ENCODE results near the gene GTF3A.
A peak's percentile ranks its signal among the peaks of the same experiment; 100 is the strongest.

Gene GTF3A

GRCh38 chr13:27476943-27477703 is 52.7 kb downstream of the GTF3A start:
- DNase-seq (ENCODE audit: low read depth), result peak; percentile 48
- 0 out of 2 replicates have a peak, but pooled peaks have one; percentile 9 for TF ChIP-seq CTCF (conservative IDR thresholded peaks at IDR 0.05; ENCODE audit: low read length)

GRCh38 chr13:27481766-27482165 is 57.3 kb downstream of the GTF3A start:
- TF ChIP-seq CTCF (conservative IDR thresholded peaks at IDR 0.05; ENCODE audit: low read length), result peak; percentile 57
- no peak for DNase-seq (ENCODE audit: low read depth)

More at GRCh38 chr13:27476943-27477703, 52.7 kb downstream of the GTF3A start:
- H3K4me3 ChIP-seq (ENCODE audit: low read length), result no peak overlapping the region

GRCh38 chr13:27482983-27483382 is 58.6 kb downstream of the GTF3A start:
- TF ChIP-seq CTCF (conservative IDR thresholded peaks at IDR 0.05; ENCODE audit: low read length), result no peak
- no peak for DNase-seq (ENCODE audit: low read depth)
- no peak overlapping the region for H3K4me3 ChIP-seq (ENCODE audit: low read length)

More at GRCh38 chr13:27481766-27482165, 57.3 kb downstream of the GTF3A start:
- no peak overlapping the region for H3K4me3 ChIP-seq (ENCODE audit: low read length)

- no peak for TF ChIP-seq CTCF (conservative IDR thresholded peaks at IDR 0.05; ENCODE audit: low read length)
- DNase-seq (ENCODE audit: low read depth), result no peak
- H3K4me3 ChIP-seq (ENCODE audit: low read length), result no peak overlapping the region
Observed at GRCh38 chr13:27483421-27483820, 59.0 kb downstream of the GTF3A start.
